Endothelial cell of coronary artery (primary cell): ENCODE measurements around the gene RNF152. TPM values are rescaled to one million over a fixed set of nuclear protein-coding genes. Genes with fewer than 3 reads are reported as not detected.

ENCODE experiments used
- total RNA-seq: library from RNA; depleted of rRNA; stranded (reverse); fragments of >200 nt; gene quantifications from 2 replicates; pipeline ENCODE4 v1.2.3, GENCODE V29; 2014

Gene RNF152
- total RNA-seq = 41.8 and 53.6 TPM in 2 replicates

GRCh38 chr18:61892683-61893308 is at the start of gene RNF152:
TSS of gene RNF152 (minus strand) at chr18:61893007. CDS start at chr18:61816463, 76,544 bp downstream.

